ENCODE data around the gene HTRA1.

HTRA1 gene

GRCh38 chr10:122521011-122521410 is 59.7 kb downstream of the HTRA1 start:
- TF ChIP-seq CTCF (conservative IDR thresholded peaks at IDR 0.05; ENCODE audit: low read length), result no peak
- TF ChIP-seq EZH2phosphoT487 (IDR thresholded peaks at IDR 0.05; ENCODE audit: borderline replicate concordance), result no peak
- H3K36me3 ChIP-seq (ENCODE audit: insufficient read depth, low read length), result no peaks in the 10 kb centered on the region
- H3K9me2 ChIP-seq (replicated peaks; ENCODE audit: low read depth, low read length), result no peaks in the 10 kb centered on the region

GRCh38 chr10:122524811-122525210 is 63.5 kb downstream of the HTRA1 start:
- Histone ChIP-seq H3K79me2 (ENCODE audit: insufficient read depth, low read length) (no peaks in the 10 kb centered on the region), H3K4me3 (ENCODE audit: low read length, poor library complexity, severe bottlenecking) (no peak overlapping the region), H3K36me3 (ENCODE audit: insufficient read depth, low read length) (no peaks in the 10 kb centered on the region), H2AFZ (ENCODE audit: low read length) (no peak overlapping the region), H3K9me3 (ENCODE audit: insufficient read depth, low read depth, low read length) (no peaks in the 10 kb centered on the region), H3F3A (ENCODE audit: low read depth) (no peaks in the 10 kb centered on the region), H3K27me3 (ENCODE audit: insufficient read depth, low read length, poor library complexity, severe bottlenecking) (no peaks in the 10 kb centered on the region), H3K9ac (ENCODE audit: low read depth, low read length, poor library complexity, severe bottlenecking) (no peak overlapping the region), H4K20me1 (ENCODE audit: insufficient read depth, low read length, poor library complexity, severe bottlenecking) (no peaks in the 10 kb centered on the region), H3K4me1 (ENCODE audit: insufficient read depth, low read length, poor library complexity, severe bottlenecking) (peaks cover 18% of the 10 kb centered on the region), H3K9me2 (replicated peaks; ENCODE audit: low read depth, low read length) (no peaks in the 10 kb centered on the region), H3K4me2 (ENCODE audit: low read depth, low read length, poor library complexity, severe bottlenecking) (no peak overlapping the region)
- TF ChIP-seq CTCF (conservative IDR thresholded peaks at IDR 0.05; ENCODE audit: low read length), result no peak
- no peak for TF ChIP-seq EZH2phosphoT487 (IDR thresholded peaks at IDR 0.05; ENCODE audit: borderline replicate concordance)

More at GRCh38 chr10:122521011-122521410, 59.7 kb downstream of the HTRA1 start:
- Histone ChIP-seq H2AFZ (ENCODE audit: low read length) (no peak overlapping the region), H3K27me3 (ENCODE audit: insufficient read depth, low read length, poor library complexity, severe bottlenecking) (no peaks in the 10 kb centered on the region), H3K9ac (ENCODE audit: low read depth, low read length, poor library complexity, severe bottlenecking) (no peak overlapping the region), H3F3A (ENCODE audit: low read depth) (no peaks in the 10 kb centered on the region), H3K9me3 (ENCODE audit: insufficient read depth, low read depth, low read length) (no peaks in the 10 kb centered on the region), H3K4me1 (ENCODE audit: insufficient read depth, low read length, poor library complexity, severe bottlenecking) (peaks cover 28% of the 10 kb centered on the region), H4K20me1 (ENCODE audit: insufficient read depth, low read length, poor library complexity, severe bottlenecking) (no peaks in the 10 kb centered on the region), H3K79me2 (ENCODE audit: insufficient read depth, low read length) (no peaks in the 10 kb centered on the region), H3K4me3 (ENCODE audit: low read length, poor library complexity, severe bottlenecking) (no peak overlapping the region), H3K4me2 (ENCODE audit: low read depth, low read length, poor library complexity, severe bottlenecking) (no peak overlapping the region)

- no peaks in the 10 kb centered on the region for H3K27me3 ChIP-seq (ENCODE audit: insufficient read depth, low read length, poor library complexity, severe bottlenecking)
- no peak for TF ChIP-seq EZH2phosphoT487 (IDR thresholded peaks at IDR 0.05; ENCODE audit: borderline replicate concordance)
- peak; percentile 65 for TF ChIP-seq CTCF (conservative IDR thresholded peaks at IDR 0.05; ENCODE audit: low read length)
- H3K4me3 ChIP-seq (ENCODE audit: low read length, poor library complexity, severe bottlenecking), result no peak overlapping the region
- H3K9me2 ChIP-seq (replicated peaks; ENCODE audit: low read depth, low read length), result no peaks in the 10 kb centered on the region
- H3K4me1 ChIP-seq (ENCODE audit: insufficient read depth, low read length, poor library complexity, severe bottlenecking), result peaks cover 16% of the 10 kb centered on the region
- no peaks in the 10 kb centered on the region for H3K9me3 ChIP-seq (ENCODE audit: insufficient read depth, low read depth, low read length)
- no peaks in the 10 kb centered on the region for H4K20me1 ChIP-seq (ENCODE audit: insufficient read depth, low read length, poor library complexity, severe bottlenecking)
- no peak overlapping the region for H3K9ac ChIP-seq (ENCODE audit: low read depth, low read length, poor library complexity, severe bottlenecking)
- no peaks in the 10 kb centered on the region for H3K79me2 ChIP-seq (ENCODE audit: insufficient read depth, low read length)
- no peak overlapping the region for H3K4me2 ChIP-seq (ENCODE audit: low read depth, low read length, poor library complexity, severe bottlenecking)
- H3K36me3 ChIP-seq (ENCODE audit: insufficient read depth, low read length), result no peaks in the 10 kb centered on the region
- H3F3A ChIP-seq (ENCODE audit: low read depth), result no peaks in the 10 kb centered on the region
- H2AFZ ChIP-seq (ENCODE audit: low read length), result no peak overlapping the region
Measured at GRCh38 chr10:122525788-122526187, 64.4 kb downstream of the HTRA1 start.

Data from Loucy (cell line).